ENCODE measurements around the gene HRC. TPM values are rescaled to one million over a fixed set of nuclear protein-coding genes. Genes with fewer than 3 reads are reported as not detected.

Gene HRC
- total RNA-seq, 1 experiment from 2014 or later = 0.13 TPM

GRCh38 chr19:49200238-49200862 lies 45.2 kb upstream of the HRC start:
- Histone ChIP-seq H3K36me3 (ENCODE audit: control insufficient read depth, insufficient read depth, low read length) (no peaks in the 10 kb centered on the region; the same call in 1 of the 2 replicates), H3K4me3 (ENCODE audit: low read depth in 2 of 2, low read length in 2 of 2) (no peak overlapping the region), H3K27me3 (ENCODE audit: control insufficient read depth, insufficient read depth, low read length) (no peaks in the 10 kb centered on the region), H3K4me1 (ENCODE audit: control insufficient read depth, insufficient read depth, low read length) (no peaks in the 10 kb centered on the region), H3K9me3 (ENCODE audit: control insufficient read depth, insufficient read depth, low read depth, low read length) (no peaks in the 10 kb centered on the region), H3K27ac (ENCODE audit: low read length) (no peak overlapping the region)
- CTCF ChIA-PET = interaction anchor here (0.6 kb wide), 1 partner anchor 61 kb away, joined by 7 read pairs; no protein-coding TSS in a partner anchor
- intact Hi-C loops (cut with micrococcal nuclease; ENCODE audit: unreplicated experiment) = no loop called here
- DNase-seq (ENCODE audit: low read depth, low spot score) (no peak), ATAC-seq (peak; percentile 76)
- no peak for TF ChIP-seq CTCF (IDR thresholded peaks at IDR 0.05)
- TF ChIP-seq REST (IDR thresholded peaks at IDR 0.05; ENCODE audit: insufficient read depth in 1 of 2, low read depth in 2 of 2, low read length in 1 of 2) = no peak
- TF ChIP-seq SIN3A (IDR thresholded peaks at IDR 0.05; ENCODE audit: borderline replicate concordance, insufficient read depth, low read depth, low read length) = no peak
- no peak for TF ChIP-seq POLR2AphosphoS5 (IDR thresholded peaks at IDR 0.05; ENCODE audit: low read depth, low read length)
- TF ChIP-seq TCF7L2 (IDR thresholded peaks at IDR 0.05; ENCODE audit: low read depth, low read length) = no peak
- in situ Hi-C loops (cut with HindIII; ENCODE audit: low pct_unique_long_range_greater_than_20kb, low sequenced_read_pairs) = no loop called here
- POLR2A ChIA-PET = no interaction called here
- BruUV-seq (replicated peaks) = no TSS peak

GRCh38 chr19:49196527-49197240 lies 41.5 kb upstream of the HRC start:
- no TSS peak for BruUV-seq (replicated peaks)
- Histone ChIP-seq H3K36me3 (ENCODE audit: control insufficient read depth, insufficient read depth, low read length) (no peaks in the 10 kb centered on the region; the same call in 1 of the 2 replicates), H3K27me3 (ENCODE audit: control insufficient read depth, insufficient read depth, low read length) (no peaks in the 10 kb centered on the region), H3K4me3 (ENCODE audit: low read depth in 2 of 2, low read length in 2 of 2) (no peak overlapping the region), H3K4me1 (ENCODE audit: control insufficient read depth, insufficient read depth, low read length) (no peaks in the 10 kb centered on the region), H3K27ac (ENCODE audit: low read length) (no peak overlapping the region), H3K9me3 (ENCODE audit: control insufficient read depth, insufficient read depth, low read depth, low read length) (no peaks in the 10 kb centered on the region)
- ATAC-seq (no peak), DNase-seq (ENCODE audit: low read depth, low spot score) (no peak)
- no peak for TF ChIP-seq REST (IDR thresholded peaks at IDR 0.05; ENCODE audit: insufficient read depth in 1 of 2, low read depth in 2 of 2, low read length in 1 of 2)
- TF ChIP-seq TCF7L2 (IDR thresholded peaks at IDR 0.05; ENCODE audit: low read depth, low read length) = no peak
- no peak for TF ChIP-seq POLR2AphosphoS5 (IDR thresholded peaks at IDR 0.05; ENCODE audit: low read depth, low read length)
- TF ChIP-seq SIN3A (IDR thresholded peaks at IDR 0.05; ENCODE audit: borderline replicate concordance, insufficient read depth, low read depth, low read length) = no peak
- TF ChIP-seq CTCF (IDR thresholded peaks at IDR 0.05) = no peak
- POLR2A ChIA-PET = interaction anchor here (0.5 kb wide), 1 partner anchor 72 kb away, joined by 8 read pairs; no protein-coding TSS in a partner anchor
- intact Hi-C loops (cut with micrococcal nuclease; ENCODE audit: unreplicated experiment) (no loop called here), in situ Hi-C loops (cut with HindIII; ENCODE audit: low pct_unique_long_range_greater_than_20kb, low sequenced_read_pairs) (no loop called here)
- CTCF ChIA-PET = interaction anchor here (0.7 kb wide), 1 partner anchor 50 kb away, joined by 3 read pairs; no protein-coding TSS in a partner anchor
